ENCODE results near the gene URM1.
A peak's percentile ranks its signal among the peaks of the same experiment; 100 is the strongest.
"Not testable (repeated sequence)": the region's sequence is repeated elsewhere in the genome, so short reads cannot be mapped to it uniquely, and the experiment has no call there.

URM1 gene

DNA sequence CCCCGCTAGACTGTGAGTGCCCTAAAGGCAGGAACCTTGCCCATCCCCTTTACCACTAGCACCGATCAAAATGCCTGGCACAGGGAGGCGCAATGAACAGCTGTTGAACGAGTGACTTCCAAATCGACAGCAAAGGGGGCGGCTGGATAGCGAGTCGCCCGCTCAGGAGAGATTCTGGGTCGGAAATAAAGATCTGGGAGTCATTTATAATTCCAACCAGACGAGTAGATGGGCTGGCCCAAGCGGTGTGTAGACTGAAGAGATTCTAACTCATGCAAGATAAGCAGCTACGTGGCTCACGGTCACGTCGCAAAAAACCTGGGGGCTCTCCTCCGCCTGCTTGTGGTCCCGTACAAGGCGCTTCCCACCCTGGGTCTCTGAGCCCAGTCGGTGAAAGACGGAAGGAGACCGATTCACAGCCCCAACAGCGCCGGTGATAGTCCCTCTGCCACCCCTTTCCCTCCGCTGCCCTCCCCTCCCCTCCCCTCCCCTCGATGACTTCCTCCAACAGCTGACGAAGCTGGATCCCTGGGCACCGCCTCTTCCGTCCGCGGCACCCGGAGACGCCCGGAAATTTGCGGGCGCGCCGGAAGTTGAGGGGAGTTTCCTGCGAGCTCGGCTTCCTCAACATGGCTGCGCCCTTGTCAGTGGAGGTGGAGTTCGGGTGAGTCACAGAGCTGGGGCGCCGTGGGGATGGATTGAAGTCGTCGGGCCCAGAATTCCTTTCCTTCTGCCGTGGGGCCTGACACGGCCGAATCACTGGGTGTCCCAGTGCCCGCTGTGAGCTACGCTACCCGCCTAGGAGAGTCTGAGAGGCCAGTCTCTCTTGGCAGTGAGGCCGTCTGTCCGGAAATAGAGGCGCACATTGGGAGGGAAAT is at the start of gene URM1:
Gene URM1 (plus strand): TSS at position 623 of the 878 bp plus-strand sequence. CDS start 7 bp downstream, at position 630.
- DNase-seq: peak; percentile 94 to 95

DNA sequence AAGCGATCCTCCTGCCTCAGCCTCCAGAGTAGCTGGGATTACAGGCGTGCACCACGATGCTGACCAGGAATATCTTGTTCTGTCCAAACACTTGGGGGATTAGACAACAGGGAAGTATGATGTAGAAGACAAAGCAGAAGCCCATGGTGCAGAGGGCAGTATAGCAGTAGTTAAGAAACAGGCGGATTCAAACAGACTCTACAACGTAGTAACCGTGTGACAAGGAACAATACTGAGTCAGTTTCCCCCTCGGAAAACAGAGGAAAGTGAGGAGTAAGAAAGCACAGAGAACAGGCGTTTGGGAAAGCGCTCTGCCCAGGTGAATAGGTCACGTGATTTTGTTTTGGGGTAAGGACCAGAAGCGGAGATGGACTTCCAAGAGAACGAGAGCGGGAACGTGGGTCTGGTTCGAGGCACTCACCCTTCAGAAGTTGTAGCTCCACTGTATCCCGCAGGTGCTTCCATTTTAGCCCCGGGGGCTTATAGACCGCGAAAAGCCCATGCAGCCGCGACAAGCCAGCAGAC is 49.2 kb upstream of the URM1 start:
- no peak for DNase-seq

DNA sequence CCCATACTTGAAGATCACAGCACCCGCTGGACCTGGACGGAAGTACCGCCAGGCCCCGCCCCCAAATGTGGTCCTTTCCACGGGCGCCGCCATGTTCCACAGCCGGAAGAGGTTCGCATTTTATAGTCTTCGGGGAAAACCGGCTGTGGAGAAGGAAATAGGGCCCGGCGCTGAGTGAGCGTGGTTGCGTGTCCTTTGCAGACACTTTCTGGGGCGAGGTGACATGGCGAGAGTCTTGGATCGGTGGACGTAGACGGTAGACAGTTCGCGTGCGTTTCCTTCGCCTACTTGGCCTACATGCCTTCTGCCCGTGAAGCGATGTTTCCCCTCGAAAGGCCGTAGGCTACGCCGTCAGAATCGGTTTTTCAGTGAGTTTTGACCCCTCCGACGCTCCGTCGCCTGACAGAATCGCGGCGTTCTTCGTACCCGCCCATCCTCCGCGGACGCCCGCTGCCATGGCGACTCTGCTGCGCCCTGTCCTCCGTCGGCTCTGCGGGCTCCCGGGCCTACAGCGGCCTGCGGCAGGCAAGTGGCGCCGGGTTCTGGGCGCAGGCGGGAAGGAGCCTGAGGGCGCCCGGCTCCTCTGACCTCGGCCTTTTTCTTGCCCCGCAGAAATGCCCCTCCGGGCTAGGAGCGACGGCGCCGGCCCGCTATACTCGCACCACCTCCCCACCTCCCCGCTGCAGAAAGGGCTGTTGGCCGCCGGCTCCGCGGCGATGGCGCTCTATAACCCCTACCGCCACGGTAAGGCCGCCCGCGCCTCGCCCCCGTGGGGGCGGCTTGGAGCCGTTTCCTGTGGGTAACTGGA is 48.6 kb upstream of the URM1 start, which contains the start of the genes COQ4 and TRUB2:
Gene COQ4 (plus strand): TSS at position 436 of the 808 bp plus-strand sequence. CDS start 20 bp downstream, at position 456.
Gene TRUB2 (minus strand): TSS at position 44 of the 808 bp plus-strand sequence. CDS start 39 bp downstream, at position 5.
- DNase-seq: peak; percentile 93 to 94

DNA sequence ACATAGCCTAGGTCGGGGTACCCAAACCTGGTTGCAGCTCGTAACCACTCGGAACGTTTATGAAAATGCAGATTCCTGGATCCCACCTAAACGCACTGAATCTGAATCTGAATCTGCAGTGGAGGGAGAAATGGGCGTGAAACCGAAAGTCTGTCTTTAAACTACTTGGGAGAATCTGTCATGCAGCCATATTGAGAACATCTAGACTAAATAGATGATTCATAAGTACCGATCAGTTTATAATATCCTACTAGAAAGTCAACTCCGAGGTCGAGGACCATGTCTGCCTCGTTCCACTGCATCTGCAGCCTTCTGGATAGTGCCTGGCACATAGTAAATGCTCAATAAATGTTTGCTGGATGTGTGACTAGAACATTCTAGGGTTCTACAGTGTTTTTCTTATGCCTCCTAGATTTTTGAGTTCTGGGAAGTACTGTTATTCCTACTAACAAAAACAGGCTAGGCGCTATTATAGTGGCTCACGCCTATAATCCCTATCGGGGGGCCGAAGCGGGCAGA is 47.9 kb upstream of the URM1 start:
- DNase-seq: no peak

DNA sequence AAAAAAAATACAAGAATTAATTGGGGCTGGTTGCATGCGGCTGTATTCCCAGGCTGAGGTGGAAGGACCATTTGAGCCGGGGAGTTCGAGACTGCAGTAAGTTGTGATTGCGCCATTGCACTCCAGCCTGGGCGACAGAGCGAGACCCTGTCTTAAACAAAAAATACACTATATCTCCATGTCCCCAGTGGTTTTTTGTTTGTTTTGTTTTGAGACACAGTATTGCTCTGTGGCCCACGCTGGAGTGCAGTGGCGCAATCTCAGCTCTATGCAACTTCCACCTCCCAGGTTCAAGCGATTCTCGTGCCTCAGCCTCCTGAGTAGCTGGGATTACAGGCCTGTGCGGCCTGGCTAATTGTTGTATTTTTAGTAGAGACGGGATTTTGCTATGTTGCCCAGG is 47.4 kb upstream of the URM1 start:
- DNase-seq: no peak

DNA sequence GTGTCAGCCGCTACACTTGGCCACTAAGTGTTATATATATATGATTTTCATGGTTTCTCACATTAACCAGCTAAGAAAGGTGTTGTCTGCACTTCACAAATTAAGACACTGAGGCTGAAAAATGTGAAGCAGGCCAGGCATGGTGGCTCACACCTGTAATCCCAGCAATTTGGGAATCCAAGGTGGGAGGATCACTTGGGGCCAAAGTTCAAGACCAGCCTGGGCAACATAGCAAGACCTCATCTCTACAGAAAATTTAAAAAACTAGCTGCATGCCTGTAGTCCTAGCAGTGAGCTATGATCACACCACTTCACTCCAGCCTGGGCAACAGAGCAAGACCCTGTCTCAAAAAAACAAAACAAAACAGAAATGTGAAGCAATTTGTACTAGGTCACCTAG is 46.8 kb upstream of the URM1 start:
- DNase-seq: no peak

DNA sequence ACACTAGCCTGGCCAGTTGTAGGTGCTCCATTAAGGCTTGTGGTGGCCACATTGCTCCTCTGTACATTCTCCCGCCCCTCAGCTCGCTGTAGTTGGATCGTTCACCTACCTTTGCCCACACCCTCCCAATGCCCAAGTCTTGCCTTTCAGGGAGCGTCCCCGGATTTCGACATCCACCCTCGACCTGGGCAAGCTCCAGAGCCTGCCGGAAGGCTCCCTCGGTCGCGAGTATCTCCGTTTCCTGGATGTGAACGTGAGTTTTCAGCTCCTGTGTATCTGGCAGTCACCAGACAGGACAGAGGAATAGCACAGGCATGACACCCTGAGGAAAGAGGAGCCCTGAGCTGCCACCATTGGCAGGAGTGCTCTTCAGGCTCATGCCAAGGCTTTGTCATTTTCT is 45.5 kb upstream of the URM1 start:
- DNase-seq: no peak

DNA sequence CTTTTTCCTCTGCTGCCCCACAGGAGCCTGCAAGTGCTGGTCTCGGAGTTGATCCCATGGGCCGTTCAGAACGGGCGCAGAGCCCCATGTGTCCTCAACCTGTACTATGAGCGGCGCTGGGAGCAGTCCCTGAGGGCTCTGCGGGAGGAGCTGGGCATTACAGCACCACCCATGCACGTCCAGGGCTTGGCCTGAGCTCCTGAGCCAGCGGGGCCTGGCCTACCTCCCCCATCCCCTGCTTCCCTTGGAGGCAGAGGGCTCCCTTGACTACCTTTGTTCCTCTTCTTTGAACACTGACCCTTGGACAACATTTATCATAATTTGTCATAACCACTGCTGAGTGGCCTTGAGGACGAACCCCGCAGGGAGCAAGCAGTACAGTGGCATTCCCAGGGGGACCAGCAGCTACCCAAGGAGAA is 37.7 kb upstream of the URM1 start:
- DNase-seq: no peak

DNA sequence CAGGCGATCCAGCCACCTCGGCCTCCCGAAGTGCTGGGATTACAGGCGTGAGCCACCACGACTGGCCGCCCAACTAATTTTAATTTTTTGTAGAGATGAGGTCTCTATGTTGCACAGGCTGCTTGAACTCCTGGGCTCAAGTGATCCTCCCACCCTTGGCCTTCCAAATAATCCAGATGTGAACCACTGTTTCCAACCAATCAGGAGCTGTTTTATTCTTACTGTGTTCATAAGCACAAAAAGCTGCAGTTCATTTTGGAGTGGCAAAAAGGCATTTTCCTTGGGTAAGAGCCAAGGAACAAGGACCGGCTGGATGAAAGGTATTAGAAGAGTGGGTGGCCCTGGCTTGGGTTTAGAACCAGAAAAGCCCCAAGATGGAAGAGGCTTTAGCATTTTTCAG is 36.0 kb upstream of the URM1 start:
- no peak for DNase-seq

DNA sequence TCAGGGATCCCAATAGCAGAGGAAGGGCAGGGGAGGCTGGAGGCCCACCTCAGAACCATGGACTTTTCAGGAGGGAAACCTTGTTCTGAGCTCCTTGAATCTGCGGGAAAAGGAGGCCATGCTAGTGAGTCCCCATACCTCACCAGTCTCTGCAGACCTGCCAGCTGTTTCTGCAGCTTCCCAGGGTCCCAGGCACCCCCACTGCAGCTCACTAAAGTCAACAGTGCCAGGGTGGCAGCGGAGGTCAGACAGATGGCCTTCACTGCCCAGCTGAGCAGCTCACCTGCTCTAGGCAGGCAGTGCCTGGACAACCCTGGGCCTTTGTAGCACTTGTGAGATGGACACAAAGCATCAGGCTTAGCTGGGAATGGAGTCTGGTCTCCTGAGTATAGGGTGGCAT is 35.3 kb upstream of the URM1 start:
- no peak for DNase-seq

DNA sequence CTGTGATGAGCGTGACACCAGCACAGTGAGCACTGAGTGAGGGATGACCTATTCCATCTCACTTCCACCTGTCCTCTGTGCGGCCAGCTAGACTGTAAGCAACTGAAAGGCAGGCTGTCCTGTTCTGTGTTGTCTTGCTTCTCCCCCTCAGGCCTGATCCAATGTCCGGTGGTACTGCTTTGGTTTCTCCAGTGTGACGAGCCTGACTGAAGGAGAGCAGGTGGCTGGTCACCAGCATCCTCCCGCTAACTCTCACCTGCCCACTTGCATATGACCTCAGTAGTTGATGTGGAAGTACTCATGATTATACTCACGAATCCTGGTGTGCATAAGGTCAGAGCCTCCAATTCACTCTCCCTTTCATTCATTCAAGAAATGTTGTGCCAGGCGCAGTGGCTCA is 33.2 kb upstream of the URM1 start:
- no peak for DNase-seq

DNA sequence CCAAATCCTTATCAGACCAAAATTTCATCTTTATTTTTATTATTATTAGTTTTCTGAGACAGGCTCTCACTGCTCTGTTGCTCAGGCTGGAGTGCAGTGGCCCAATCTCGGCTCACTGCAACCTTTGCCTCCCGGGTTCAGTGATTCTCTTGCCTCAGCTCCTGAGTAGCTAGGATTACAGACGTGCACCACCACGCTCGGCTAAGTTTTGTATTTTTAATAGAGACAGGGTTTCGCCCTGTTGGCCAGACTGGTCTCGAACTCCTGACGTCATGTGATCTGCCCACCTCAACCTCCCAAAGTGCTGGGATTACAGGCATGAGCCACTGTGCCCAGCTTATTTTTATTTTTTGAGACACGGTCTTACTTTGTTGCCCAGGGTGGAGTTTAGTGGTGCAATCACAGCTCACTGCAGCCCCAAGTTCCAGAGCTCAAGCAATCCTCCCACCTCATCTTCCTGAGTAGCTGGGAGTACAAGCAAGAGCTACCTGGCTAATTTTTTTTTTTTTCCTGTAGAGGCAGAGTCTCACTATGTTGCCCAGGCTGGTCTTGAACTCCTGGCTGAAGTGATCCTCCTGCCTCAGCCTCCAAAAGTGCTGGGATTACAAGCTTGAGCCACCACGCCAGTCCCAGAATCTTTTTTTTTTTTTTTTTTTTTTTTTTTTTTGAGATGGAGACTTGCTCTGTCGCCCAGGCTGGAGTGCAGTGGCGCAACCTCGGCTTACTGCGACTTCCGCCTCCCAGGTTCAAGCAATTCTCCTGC is 32.1 kb upstream of the URM1 start:
- DNase-seq: not testable (repeated sequence)

DNA sequence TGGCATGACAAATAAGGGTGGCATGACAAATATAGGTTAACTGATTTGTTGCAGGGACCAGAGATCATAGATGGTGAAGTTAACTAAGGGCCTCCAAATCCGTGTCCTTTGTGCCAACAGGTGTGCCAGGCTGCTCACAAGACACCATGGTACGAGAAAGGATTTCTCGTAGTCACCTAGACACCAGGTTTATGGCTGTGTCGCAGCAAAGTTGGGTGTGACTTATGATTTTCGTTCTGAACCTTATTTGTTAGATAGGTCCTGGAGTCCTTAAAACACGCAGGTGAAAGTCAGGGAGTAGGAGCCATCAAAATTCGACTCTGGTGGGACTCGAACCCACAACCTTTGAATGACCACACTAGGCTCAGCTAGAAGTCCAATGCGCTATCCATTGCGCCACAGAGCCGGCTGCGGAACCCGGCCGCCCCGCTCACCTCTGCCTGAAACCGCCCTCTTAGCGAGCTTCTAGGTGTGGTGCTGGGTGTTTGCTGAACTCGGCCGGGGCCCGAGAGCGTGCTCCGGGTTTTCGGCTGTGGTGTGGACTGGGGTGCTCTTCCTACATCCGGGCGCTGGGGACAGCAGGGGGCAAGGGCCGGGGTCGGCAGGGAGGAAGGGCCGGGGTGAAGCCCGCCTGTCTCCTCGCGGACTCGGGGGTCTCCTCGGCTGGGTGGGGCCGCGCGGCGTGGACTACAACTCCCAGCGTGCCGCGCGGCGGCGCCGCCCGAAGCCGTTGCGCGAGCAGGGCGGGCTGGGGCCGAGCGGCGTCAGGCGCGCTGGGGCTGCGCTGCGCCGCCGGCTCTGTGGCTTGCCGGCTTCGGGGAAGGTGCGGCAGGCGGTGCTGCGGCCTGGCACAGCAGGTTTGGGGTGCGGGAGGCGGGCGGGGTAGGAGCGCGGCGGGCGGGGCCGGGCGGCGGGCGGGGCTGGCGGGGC is 31.1 kb upstream of the URM1 start, which contains the start of gene SLC27A4:
Gene SLC27A4 (plus strand): TSS at position 767 of the 930 bp plus-strand sequence. CDS start 2,606 bp downstream, outside the sequence.
- DNase-seq: peak; percentile 74 to 78

DNA sequence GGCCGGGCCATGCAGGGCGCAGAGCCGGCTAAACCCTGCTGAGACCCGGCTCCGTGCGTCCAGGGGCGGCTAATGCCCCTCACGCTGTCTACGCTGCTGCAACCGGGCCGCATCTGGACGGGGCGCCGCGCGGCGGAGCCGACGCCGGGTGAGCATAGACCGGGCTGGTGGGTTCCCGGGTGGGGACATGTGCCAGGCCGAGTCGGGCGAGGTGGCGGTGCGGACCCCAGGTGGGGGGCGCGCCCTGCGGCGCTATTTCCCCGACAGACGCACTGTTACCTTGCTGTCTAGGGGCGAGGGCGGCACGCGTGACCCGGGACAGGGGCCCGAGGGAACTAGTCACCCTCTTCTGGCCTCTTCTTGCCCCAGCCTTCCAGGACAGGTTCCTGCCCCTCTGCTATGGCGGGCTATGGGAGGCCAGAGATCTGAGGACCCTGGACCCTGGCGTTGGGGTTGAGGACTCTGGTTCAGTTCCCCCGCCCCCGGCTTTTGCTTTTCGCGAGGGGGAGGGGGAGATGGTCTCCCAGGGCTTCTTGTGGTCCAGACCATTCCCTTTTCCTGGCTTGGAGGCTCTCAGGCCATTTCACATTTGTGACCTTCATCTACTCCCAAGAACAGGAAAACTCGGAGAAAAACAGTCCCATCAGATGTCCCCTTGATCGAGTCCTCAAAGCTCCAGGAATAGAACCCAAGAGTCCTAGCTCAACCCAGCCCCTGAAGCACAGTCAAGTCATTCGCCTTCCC is 30.3 kb upstream of the URM1 start:
- peak; percentile 21 to 30 for DNase-seq

DNA sequence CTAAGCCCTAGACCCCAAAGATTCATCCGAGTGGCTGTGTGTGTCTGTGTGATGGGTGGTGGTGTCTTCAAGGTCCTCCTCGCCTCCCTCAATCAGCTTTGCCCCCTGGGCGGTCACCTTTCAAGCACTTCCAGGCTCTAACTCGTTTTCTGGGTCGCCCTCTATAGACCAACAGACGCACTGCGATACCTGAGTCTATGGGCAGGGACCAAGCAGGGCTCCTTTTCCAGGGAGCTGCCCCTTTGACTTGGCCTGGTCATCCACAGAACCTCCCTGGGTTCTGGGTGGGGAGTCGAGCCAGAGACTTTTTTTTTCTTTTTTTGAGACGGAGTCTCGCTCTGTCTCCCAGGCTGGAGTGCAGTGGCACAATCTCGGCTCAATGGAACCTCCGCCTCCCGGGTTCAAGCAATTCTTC is 29.7 kb upstream of the URM1 start:
- peak; percentile 74 to 76 for DNase-seq

DNA sequence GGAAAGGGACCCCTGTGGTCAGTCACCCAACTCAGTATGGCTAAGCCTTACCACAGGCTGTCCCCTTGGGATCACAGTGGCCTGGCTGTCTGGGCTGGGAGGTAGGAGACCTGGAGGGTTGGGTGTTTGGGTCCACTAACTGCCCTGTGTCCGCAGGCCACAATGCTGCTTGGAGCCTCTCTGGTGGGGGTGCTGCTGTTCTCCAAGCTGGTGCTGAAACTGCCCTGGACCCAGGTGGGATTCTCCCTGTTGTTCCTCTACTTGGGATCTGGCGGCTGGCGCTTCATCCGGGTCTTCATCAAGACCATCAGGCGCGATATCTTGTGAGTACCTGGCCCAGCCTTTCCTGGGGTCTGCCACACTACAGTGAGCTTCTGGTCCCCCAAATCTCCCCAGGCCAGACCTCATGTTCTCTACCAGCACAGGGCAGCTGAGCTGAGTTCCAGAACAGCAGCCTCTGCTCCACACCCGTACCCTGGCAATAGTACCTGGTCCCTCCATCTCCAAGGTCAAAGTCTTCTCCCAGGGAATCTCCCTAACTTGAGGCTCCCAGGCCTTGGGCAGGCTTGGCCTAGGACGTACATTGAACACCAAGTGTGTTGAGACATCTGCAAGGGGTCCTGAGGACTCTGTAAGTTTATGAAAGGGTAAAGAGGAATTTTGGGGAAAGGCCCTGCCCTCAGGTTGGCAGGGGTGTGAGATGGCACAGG is 28.0 kb upstream of the URM1 start:
- no peak for DNase-seq

DNA sequence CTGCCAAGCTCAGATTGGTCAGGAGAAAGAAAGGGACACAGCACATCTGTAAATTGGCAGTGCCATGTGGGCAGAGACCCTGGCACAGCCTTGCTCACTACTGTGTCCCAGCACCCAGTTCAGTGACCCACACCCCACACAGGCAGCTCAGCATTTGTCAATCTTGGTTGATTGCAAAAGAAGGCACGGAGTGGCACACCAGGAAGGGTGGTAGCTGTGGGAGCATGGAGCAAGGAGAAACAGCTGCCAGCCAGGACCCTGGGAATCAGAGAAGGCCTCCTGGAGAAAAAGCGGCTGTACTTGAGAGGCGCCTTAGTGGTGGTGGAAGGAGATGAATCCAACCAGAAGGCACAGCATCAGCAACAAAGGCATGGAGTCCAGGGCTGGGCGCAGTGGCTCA is 27.3 kb upstream of the URM1 start:
- DNase-seq: no peak

DNA sequence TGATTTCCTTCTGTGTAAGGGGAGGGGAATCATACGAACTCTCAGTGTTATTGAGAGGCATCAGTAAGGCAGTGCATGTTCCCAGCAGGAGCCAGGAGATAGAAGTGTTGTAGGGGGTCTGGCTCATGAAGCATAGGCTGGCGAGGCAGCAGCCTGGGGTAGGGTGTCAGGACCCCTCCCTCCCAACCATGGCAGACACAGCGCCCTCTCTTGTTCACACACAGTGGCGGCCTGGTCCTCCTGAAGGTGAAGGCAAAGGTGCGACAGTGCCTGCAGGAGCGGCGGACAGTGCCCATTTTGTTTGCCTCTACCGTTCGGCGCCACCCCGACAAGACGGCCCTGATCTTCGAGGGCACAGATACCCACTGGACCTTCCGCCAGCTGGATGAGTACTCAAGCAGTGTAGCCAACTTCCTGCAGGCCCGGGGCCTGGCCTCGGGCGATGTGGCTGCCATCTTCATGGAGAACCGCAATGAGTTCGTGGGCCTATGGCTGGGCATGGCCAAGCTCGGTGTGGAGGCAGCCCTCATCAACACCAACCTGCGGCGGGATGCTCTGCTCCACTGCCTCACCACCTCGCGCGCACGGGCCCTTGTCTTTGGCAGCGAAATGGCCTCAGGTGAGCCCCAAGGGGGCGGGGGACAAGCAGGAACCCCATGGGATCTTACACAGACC is 26.1 kb upstream of the URM1 start:
- DNase-seq: no peak

DNA sequence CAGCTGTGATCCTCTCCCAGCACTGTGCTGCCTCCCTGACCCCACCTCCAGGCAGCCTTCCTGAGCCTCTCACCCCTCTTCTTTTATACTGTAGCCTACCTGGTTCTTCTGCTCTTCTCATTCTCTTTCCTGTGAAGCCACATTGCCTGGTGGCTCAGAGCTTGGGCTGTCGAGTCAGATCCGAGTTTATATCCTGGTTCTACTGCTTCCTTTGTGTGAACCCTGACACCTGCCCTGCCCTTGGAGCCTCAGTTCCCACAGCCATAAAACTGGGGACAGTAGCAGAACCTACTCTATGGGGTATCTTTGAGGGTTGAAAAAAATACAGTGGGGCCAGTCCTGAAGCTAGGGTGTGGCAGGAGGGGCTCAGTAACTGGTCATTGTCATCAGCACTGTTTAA is 22.0 kb upstream of the URM1 start:
- DNase-seq: no peak
